Mucosa of descending colon (tissue), 3 donors: ENCODE results near the gene RNF208. TPM values are rescaled to one million over a fixed set of nuclear protein-coding genes. Genes with fewer than 3 reads are reported as not detected.

ENCODE experiments used
- ATAC-seq: fragments of 200-7000 bp; cut with Tn5 transposase; one replicate; pipeline ENCODE4 v1.9.1; 2020; ENCODE audit warnings: mild to moderate bottlenecking, moderate library complexity
- DNase-seq, 3 donors: peaks; one replicate each; pipeline ENCODE4 v3.0.0-alpha.2; 2020
- H3K36me3 ChIP-seq: fragments of 200-600 bp; one replicate; pipeline ENCODE4 v1.8.0; 2021; ENCODE audit warnings: low read depth, mild to moderate bottlenecking
- H3K4me1 ChIP-seq: fragments of 200-600 bp; one replicate; pipeline ENCODE4 v1.8.0; 2021; ENCODE audit warnings: low read depth, mild to moderate bottlenecking
- H3K4me3 ChIP-seq: fragments of 200-600 bp; one replicate; pipeline ENCODE4 v1.8.0; 2021; ENCODE audit warnings: mild to moderate bottlenecking
- H3K9me3 ChIP-seq: fragments of 200-600 bp; one replicate; pipeline ENCODE4 v1.8.0; 2021; ENCODE audit warnings: mild to moderate bottlenecking
- intact Hi-C, 2 donors: fragments of 100-400 bp; cut with DNase I in 1 of 2; cut with micrococcal nuclease in 1 of 2; formaldehyde crosslinking; loops; one replicate each; pipeline versions ENCODE4 v1.11.0 to v1.11.1; 2022; cut with DNase I, micrococcal nuclease
- total RNA-seq, 3 donors: library from RNA; stranded (reverse); fragmentation: NEBNext Ultra II Directional in 2 of 3; extraction: Animal tissue kit (Norgen Biotek cat#: 25700) in 2 of 3; gene quantifications; one replicate each; pipeline versions ENCODE4 v1.2.1 to v1.2.4, GENCODE V29; 2021 to 2023
- TF ChIP-seq, protein P1 (sequence below): fragments of 200-600 bp; IDR thresholded peaks from one replicate; pipeline ENCODE4 v1.8.0; 2022; ENCODE audit warnings: antibody characterized with exemption, mild to moderate bottlenecking
- donor health status: DM: no; HTN: no; CAD: no; lungs with moderate emphysema.
- donor health status: DM: no; HTN: no; CAD: no.
- donor health status: DM: no; HTN: yes; CAD: no.

The RNF208 gene
- total RNA-seq, 3 donors from 2014 or later: 5.3 to 7.1 (median 5.8) TPM

DNA sequence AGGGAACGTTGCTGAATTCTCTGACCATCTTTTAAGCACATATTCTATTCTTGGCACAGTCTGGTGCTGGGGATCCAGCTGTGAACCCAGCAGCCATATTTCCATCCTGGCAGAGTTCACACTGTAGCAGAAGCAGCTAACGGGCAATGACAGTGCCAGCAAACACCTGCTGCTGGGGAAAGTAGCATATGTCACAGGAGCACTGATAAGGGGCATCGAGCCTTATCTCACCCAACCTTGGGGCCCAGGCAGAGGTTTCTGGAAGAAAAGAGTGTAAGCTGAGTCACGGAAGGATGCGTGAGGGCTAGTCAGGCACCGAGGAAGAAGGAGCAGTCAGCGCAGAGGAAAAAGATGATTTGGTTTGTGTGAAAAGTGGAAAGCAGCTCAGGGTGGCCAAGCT, 15.4 kb downstream of the RNF208 start:
- ATAC-seq: no peak
- Histone ChIP-seq H3K9me3 (no peaks in the 10 kb centered on the region), H3K4me1 (peaks cover 30% of the 10 kb centered on the region), H3K36me3 (no peaks in the 10 kb centered on the region), H3K4me3 (no peak overlapping the region)
- intact Hi-C loops: no loop called here
- TF ChIP-seq, protein P1, sequence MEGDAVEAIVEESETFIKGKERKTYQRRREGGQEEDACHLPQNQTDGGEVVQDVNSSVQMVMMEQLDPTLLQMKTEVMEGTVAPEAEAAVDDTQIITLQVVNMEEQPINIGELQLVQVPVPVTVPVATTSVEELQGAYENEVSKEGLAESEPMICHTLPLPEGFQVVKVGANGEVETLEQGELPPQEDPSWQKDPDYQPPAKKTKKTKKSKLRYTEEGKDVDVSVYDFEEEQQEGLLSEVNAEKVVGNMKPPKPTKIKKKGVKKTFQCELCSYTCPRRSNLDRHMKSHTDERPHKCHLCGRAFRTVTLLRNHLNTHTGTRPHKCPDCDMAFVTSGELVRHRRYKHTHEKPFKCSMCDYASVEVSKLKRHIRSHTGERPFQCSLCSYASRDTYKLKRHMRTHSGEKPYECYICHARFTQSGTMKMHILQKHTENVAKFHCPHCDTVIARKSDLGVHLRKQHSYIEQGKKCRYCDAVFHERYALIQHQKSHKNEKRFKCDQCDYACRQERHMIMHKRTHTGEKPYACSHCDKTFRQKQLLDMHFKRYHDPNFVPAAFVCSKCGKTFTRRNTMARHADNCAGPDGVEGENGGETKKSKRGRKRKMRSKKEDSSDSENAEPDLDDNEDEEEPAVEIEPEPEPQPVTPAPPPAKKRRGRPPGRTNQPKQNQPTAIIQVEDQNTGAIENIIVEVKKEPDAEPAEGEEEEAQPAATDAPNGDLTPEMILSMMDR: no peak
- no peak for DNase-seq

DNA sequence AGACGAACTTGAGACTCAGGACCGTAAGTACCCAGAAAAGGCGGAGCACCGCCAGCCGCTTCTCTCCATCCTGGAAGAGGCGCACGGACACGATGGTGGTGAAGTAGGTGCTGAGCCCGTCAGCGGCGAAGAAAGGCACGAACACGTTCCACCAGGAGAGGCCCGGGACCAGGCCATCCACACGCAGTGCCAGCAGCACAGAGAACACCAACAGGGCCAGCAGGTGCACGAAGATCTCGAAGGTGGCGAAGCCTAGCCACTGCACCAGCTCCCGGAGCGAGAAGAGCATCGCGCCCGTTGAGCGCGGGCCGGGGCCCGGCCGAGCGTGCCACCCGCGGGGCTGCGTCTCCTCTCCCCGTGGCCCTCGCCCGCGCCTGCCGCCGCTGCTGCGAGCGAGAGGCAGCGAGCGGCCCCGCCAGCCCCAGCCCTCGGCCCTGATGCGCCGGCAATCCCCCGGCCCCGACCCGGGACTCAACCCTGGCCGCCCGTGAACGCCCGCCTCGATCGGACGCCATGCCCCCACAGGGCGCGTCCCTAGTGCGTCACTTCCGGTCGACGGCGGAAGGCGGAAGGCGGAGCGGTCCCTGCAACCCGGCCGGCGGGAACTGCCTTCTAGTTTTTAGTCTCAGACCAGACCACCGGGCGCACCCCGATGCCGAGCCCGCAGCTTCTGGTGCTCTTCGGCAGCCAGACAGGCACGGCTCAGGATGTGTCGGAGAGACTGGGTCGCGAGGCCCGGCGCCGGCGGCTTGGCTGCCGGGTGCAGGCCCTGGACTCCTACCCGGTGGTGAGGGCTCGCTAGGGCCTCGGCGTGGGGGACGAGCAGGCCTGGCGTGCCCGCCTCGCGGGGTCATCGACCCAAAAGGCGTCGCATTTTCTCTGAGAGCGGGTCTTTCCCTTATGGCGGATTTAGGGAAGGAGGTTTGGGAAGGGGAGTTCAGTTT, 16.6 kb downstream of the RNF208 start, which contains the start of the genes NDOR1 and TMEM203:
TSS of gene NDOR1 (plus strand) at position 575 of the 944 bp plus-strand sequence. CDS start at position 653, 78 bp downstream.
TSS of gene TMEM203 (minus strand) at position 523 of the 944 bp plus-strand sequence. CDS start at position 289, 234 bp downstream.
- TF ChIP-seq, protein P1: no peak
- ATAC-seq (peak; percentile 73), DNase-seq (peak; percentile 95)
- Histone ChIP-seq H3K4me3 (peak within 1 kb of the TSS; percentile 87), H3K9me3 (no peaks in the 10 kb centered on the region), H3K36me3 (peaks cover 3% of the 10 kb centered on the region), H3K4me1 (peaks cover 33% of the 10 kb centered on the region)
- intact Hi-C loops: no loop called here

DNA sequence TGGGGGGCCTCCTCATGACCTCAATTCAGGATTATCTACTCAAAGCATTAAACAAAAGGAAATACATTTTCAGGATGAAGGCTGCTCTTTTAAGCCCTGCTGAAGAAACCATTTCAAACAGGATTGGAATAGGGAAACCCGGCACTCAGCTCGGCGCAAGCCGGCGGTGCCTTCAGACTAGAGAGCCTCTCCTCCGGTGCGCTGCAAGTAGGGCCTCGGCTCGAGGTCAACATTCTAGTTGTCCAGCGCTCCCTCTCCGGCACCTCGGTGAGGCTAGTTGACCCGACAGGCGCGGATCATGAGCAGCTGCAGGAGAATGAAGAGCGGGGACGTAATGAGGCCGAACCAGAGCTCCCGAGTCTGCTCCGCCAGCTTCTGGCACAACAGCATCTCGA, 17.3 kb downstream of the RNF208 start:
- intact Hi-C loops: no loop called here
- Histone ChIP-seq H3K4me3 (peak overlapping the region; percentile 87), H3K36me3 (peaks cover 3% of the 10 kb centered on the region), H3K4me1 (peaks cover 34% of the 10 kb centered on the region), H3K9me3 (no peaks in the 10 kb centered on the region)
- no peak for ATAC-seq
- TF ChIP-seq, protein P1: no peak
- no peak for DNase-seq

DNA sequence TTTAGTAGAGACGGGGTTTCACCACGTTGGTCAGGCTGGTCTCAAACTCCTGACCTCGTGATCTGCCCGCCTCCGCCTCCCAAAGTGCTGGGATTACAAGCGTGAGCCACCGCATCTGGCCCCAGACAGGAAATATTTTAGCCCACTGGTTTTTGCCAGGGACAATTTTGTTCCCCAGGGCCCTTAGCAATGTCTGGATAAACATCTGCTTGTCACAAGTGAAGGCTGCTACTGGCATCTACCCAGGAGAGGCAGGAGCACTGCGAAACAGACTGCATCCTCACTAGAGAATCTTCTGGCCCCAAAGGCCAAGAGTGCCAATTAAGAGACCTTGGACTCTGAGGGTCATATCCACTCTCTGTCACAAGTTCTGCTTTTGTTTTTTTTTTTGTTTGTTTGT, 19.1 kb downstream of the RNF208 start:
- peaks cover 47% of the 10 kb centered on the region for H3K4me1 ChIP-seq
- TF ChIP-seq, protein P1: no peak
- H3K36me3 ChIP-seq: peaks cover 3% of the 10 kb centered on the region
- DNase-seq (no peak), ATAC-seq (no peak)
- intact Hi-C loops: no loop called here
- H3K9me3 ChIP-seq: no peaks in the 10 kb centered on the region
- no peak overlapping the region for H3K4me3 ChIP-seq

DNA sequence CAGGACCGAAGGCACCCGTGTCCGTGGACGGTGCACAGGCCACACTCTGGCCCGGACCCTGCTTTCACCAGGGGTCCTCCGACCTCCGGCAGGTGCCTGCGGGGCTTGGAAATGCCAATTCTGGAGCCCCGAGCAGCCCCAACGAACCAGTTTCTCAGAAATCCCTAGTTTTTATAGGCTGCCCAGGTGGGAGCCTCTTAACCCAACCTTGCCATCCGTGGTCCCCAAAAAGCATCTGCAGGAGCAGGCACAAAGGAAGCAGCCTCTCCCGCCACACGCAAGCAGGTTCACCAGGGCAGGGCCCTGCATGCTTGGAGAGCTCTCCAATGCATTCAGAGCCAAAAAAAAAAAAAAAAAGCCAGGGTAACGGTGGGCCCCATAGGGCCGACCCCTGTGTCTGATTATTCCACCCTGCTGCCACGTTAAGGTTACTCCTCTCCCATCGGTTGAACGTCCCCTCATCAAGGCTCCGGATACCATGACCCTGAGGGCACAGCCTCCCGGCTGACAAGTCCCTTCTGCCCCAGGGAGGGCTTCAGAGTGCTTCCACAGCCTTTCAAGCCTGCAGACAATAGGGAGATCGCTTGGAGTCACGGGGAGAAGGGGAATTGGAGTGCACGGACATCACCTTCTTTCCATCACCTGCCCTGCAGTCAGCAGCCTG, 20.7 kb downstream of the RNF208 start:
- intact Hi-C loops: no loop called here

More for the DNA sequence above, 20.7 kb downstream of the RNF208 start:
- TF ChIP-seq, protein P1: no peak
- Histone ChIP-seq H3K4me1 (peaks cover 56% of the 10 kb centered on the region), H3K4me3 (peak overlapping the region; percentile 56), H3K36me3 (peaks cover 3% of the 10 kb centered on the region), H3K9me3 (no peaks in the 10 kb centered on the region)
- no peak for ATAC-seq
- peak in 1 of 3 donors; percentile 27 for DNase-seq
